NCI-H146 (cell line): Measurements from ENCODE around the gene HUS1.
"Not testable (repeated sequence)": the region's sequence is repeated elsewhere in the genome, so short reads cannot be mapped to it uniquely, and the experiment has no call there.

ENCODE experiments used
- DNase-seq: peaks from one replicate; lab custom pipeline; 2025; lab: John Stamatoyannopoulos, UW

Gene HUS1

GRCh38 chr7:47923081-47923875 lies 56.1 kb downstream of the HUS1 start:
- DNase-seq = not testable (repeated sequence)

GRCh38 chr7:47916514-47916913 lies 62.9 kb downstream of the HUS1 start:
- not testable (repeated sequence) for DNase-seq

- no peak for DNase-seq
Measured at GRCh38 chr7:47915616-47915976, 63.8 kb downstream of the HUS1 start.

- DNase-seq = no peak
Measured at GRCh38 chr7:47914717-47915615, 64.4 kb downstream of the HUS1 start.
